Left lung (tissue), 10 donors: Measurements from ENCODE around the gene GDPD5. TPM values are rescaled to one million over a fixed set of nuclear protein-coding genes. Genes with fewer than 3 reads are reported as not detected.

Experiments
- ATAC-seq: fragments of 200-7000 bp; cut with Tn5 transposase; one replicate; pipeline ENCODE4 v1.9.1; 2020; ENCODE audit warnings: moderate library complexity
- DNase-seq, 4 donors: peaks; one replicate each; pipeline ENCODE4 v3.0.0-alpha.2; 2013 to 2020
- H3K27ac ChIP-seq, 2 donors: fragments of 200-600 bp; sonication (generic) in 1 of 2; one replicate each; pipeline versions ENCODE4 v1.5.0 to v1.8.0; 2020 to 2021
- H3K27me3 ChIP-seq, 2 donors: fragments of 200-600 bp; sonication (generic) in 1 of 2; one replicate each; pipeline versions ENCODE4 v1.5.0 to v1.8.0; 2020 to 2021
- H3K36me3 ChIP-seq, 2 donors: fragments of 200-600 bp; sonication (generic) in 1 of 2; one replicate each; pipeline versions ENCODE4 v1.5.0 to v1.8.0; 2020 to 2021
- H3K4me1 ChIP-seq, 2 donors: fragments of 200-600 bp; one replicate each; pipeline ENCODE4 v1.8.0; 2021
- H3K4me3 ChIP-seq, 2 donors: fragments of 200-600 bp; sonication (generic) in 1 of 2; one replicate each; pipeline versions ENCODE4 v1.5.0 to v1.8.0; 2020 to 2021; ENCODE audit warnings: mild to moderate bottlenecking in 1 of 2
- H3K9me3 ChIP-seq, 2 donors: fragments of 200-600 bp; sonication (generic) in 1 of 2; one replicate each; pipeline versions ENCODE4 v1.5.0 to v1.8.0; 2020 to 2021
- intact Hi-C, 2 donors: fragments of 100-400 bp; cut with DNase I; formaldehyde crosslinking; loops; one replicate each; pipeline versions ENCODE4 v1.11.2 to v1.14.2; 2022
- polyA plus RNA-seq, 6 donors: library from polyadenylated mRNA; unstranded; fragments of 120-200 nt; gene quantifications; one replicate each; pipeline ENCODE4 v1.2.1, GENCODE V29; 2013; ENCODE audit not compliant: insufficient read length in 6 of 6
- total RNA-seq, 2 donors: library from RNA; stranded (reverse); fragmentation: NEBNext Ultra II Directional; extraction: Animal tissue kit (Norgen Biotek cat#: 25700); gene quantifications; one replicate each; pipeline ENCODE4 v1.2.1, GENCODE V29; 2021
- TF ChIP-seq, protein P1 (sequence below), 2 donors: fragments of 200-600 bp; sonication (generic) in 1 of 2; IDR thresholded peaks; one replicate each; pipeline versions ENCODE4 v1.5.0 to v1.8.0; 2021; ENCODE audit warnings: antibody characterized with exemption in 2 of 2
- donor health status: DM: no; HTN: yes; CAD: no.
- donor health status: DM: no; HTN: no; CAD: no.

Gene GDPD5
- total and polyA plus RNA-seq, 8 donors = 10.5 to 34.8 (median 27.6) TPM

DNA sequence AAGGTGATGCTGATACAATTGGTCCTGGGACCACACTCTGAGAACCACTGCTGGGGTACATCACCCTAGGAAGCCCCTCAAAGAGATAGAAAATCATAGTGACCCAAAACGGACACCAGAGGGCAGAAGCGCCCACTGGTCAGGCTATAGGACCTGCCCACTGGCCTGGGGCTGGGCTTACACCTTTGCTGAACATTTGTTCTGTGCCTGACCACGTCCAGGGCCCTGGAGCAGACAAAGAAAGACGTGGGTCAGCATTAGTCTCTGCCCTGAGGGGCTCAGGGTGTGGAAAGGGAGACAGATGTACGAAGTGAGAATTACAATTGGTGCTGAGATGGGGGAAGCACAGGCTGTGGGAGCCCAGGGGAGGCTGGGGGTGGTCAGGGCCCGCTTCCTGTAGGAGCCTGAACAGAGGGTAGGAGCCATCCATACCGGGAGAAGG is 21.9 kb upstream of the GDPD5 start:
- peak in 1 of 4 donors; percentile 86 for DNase-seq
- ATAC-seq = peak; percentile 97
- H3K27ac ChIP-seq = no peak overlapping the region
- H3K36me3 ChIP-seq = no peaks in the 10 kb centered on the region
- intact Hi-C loops = no loop called here
- no peaks in the 10 kb centered on the region for H3K9me3 ChIP-seq
- no peaks in the 10 kb centered on the region for H3K27me3 ChIP-seq
- H3K4me3 ChIP-seq = no peak overlapping the region
- H3K4me1 ChIP-seq = peaks cover 5% of the 10 kb centered on the region in 2 donors
- TF ChIP-seq, protein P1, sequence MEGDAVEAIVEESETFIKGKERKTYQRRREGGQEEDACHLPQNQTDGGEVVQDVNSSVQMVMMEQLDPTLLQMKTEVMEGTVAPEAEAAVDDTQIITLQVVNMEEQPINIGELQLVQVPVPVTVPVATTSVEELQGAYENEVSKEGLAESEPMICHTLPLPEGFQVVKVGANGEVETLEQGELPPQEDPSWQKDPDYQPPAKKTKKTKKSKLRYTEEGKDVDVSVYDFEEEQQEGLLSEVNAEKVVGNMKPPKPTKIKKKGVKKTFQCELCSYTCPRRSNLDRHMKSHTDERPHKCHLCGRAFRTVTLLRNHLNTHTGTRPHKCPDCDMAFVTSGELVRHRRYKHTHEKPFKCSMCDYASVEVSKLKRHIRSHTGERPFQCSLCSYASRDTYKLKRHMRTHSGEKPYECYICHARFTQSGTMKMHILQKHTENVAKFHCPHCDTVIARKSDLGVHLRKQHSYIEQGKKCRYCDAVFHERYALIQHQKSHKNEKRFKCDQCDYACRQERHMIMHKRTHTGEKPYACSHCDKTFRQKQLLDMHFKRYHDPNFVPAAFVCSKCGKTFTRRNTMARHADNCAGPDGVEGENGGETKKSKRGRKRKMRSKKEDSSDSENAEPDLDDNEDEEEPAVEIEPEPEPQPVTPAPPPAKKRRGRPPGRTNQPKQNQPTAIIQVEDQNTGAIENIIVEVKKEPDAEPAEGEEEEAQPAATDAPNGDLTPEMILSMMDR (IDR thresholded peaks at IDR 0.05) = peak; percentile 74 to 86

DNA sequence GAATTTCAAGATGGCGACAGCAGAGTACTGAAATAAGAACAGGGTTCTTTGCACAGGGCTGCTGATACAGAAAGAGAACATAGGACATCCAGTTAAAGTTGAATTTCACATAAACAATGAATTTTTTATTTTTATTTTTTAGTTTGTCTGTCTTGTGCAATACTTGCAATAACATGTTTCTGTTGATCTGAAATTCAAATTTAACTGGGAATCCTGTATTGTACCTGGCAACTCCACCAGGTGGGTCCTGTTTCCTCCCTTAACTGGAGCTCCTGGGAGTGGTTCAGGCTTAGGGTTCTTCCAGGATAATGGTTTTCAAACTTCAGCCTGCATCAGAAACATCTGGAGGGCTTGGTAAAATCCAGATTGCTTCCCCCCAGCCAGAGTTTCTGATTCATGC is 21.4 kb upstream of the GDPD5 start:
- Histone ChIP-seq H3K4me1 (peaks cover 5% of the 10 kb centered on the region in 2 donors), H3K4me3 (no peak overlapping the region), H3K36me3 (no peaks in the 10 kb centered on the region), H3K9me3 (no peaks in the 10 kb centered on the region), H3K27ac (no peak overlapping the region), H3K27me3 (no peaks in the 10 kb centered on the region)
- DNase-seq (no peak), ATAC-seq (no peak)
- TF ChIP-seq, protein P1 (IDR thresholded peaks at IDR 0.05) = no peak
- intact Hi-C loops = no loop called here

GRCh38 chr11:75543806-75544205 is 18.1 kb upstream of the GDPD5 start:
- no peaks in the 10 kb centered on the region for H3K27me3 ChIP-seq
- H3K27ac ChIP-seq = no peak overlapping the region
- ATAC-seq (no peak), DNase-seq (no peak)
- intact Hi-C loops = no loop called here
- TF ChIP-seq, protein P1 (IDR thresholded peaks at IDR 0.05) = no peak
- H3K9me3 ChIP-seq = no peaks in the 10 kb centered on the region
- H3K36me3 ChIP-seq = no peaks in the 10 kb centered on the region
- no peak overlapping the region for H3K4me3 ChIP-seq
- peaks cover 5% of the 10 kb centered on the region in 2 donors for H3K4me1 ChIP-seq

DNA sequence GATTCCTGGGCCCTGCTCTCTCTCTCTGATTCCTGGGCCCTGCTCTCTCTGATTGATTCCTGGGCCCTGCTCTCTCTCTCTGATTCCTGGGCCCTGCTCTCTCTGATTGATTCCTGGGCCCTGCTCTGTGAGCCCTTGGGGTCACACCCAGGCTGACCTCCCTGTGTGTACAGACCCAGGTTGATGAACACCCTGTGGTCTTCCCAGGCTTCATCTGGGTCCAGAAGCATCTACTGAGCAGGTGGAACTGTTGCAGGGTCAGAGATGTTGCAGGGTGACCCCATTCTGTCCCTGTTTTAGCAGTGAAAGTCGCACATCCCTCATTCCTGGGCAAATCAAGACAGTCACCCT is 16.3 kb upstream of the GDPD5 start:
- Histone ChIP-seq H3K4me3 (no peak overlapping the region), H3K4me1 (no peaks in the 10 kb centered on the region), H3K36me3 (no peaks in the 10 kb centered on the region), H3K9me3 (no peaks in the 10 kb centered on the region), H3K27me3 (no peaks in the 10 kb centered on the region), H3K27ac (no peak overlapping the region)
- ATAC-seq (no peak), DNase-seq (no peak)
- TF ChIP-seq, protein P1 (IDR thresholded peaks at IDR 0.05) = no peak
- intact Hi-C loops = no loop called here

DNA sequence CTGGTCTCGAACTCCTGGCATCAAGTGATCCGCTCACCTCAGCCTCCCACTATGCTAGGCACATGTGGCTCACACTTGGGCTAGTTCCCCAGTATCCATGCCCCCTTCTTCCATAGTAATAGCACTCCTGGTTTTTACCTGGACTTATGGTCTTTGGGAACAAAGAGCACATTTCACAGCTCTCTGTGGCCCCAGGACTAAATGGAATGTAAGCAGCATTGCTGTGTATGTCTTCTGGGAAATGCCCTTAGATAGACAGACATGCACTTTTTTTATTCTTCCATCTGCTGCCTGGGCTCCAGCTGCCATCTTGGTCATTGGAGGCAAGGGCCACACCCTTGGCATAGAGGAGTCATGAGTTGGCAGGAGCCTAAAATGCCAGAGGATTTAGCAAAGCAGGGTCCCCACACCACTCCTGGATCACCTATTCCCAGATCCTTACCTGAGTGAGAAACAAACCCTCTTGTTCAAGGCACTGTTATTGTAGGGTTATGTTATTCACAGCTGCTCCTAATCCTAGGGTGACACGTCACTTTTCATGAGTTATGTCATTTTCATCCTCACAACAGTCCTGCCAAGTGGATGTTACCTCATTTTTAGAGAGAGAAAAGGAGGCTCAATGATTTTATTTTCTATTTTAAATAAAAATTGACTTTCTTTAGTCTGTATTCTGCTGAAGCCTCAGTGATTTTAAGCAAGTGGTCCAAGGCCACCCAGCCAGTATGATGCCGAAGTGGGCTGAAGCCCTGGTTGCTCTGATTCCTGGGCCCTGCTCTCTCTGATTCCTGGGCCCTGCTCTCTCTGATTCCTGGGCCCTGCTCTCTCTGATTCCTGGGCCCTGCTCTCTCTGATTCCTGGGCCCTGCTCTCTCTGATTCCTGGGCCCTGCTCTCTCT is 15.7 kb upstream of the GDPD5 start:
- intact Hi-C loops = no loop called here
- no peak for ATAC-seq
- H3K9me3 ChIP-seq = no peaks in the 10 kb centered on the region

More for the DNA sequence above, 15.7 kb upstream of the GDPD5 start:
- DNase-seq = no peak
- Histone ChIP-seq H3K27ac (no peak overlapping the region), H3K4me3 (no peak overlapping the region), H3K4me1 (no peaks in the 10 kb centered on the region), H3K36me3 (no peaks in the 10 kb centered on the region), H3K27me3 (no peaks in the 10 kb centered on the region)
- TF ChIP-seq, protein P1 (IDR thresholded peaks at IDR 0.05) = no peak
